Fibroblast of skin of back (primary cell): ENCODE data around the gene SDR9C7. TPM values are rescaled to one million over a fixed set of nuclear protein-coding genes. Genes with fewer than 3 reads are reported as not detected.
"Not testable (repeated sequence)": the region's sequence is repeated elsewhere in the genome, so short reads cannot be mapped to it uniquely, and the experiment has no call there.

Source experiments
- DNase-seq: peaks from one replicate; pipeline ENCODE4 v3.0.0-alpha.2; 2013
- polyA plus RNA-seq, 2 experiments: library from polyadenylated mRNA; unstranded; fragments of 120-200 nt; gene quantifications; one replicate each; pipeline ENCODE4 v1.2.1, GENCODE V29; 2013; ENCODE audit not compliant: insufficient read length in 2 of 2

The SDR9C7 gene
- not detected for polyA plus RNA-seq (2013, experiment 1 of 2; ENCODE audit: insufficient read length)
- not detected for polyA plus RNA-seq (2013, experiment 2 of 2; ENCODE audit: insufficient read length)

DNA sequence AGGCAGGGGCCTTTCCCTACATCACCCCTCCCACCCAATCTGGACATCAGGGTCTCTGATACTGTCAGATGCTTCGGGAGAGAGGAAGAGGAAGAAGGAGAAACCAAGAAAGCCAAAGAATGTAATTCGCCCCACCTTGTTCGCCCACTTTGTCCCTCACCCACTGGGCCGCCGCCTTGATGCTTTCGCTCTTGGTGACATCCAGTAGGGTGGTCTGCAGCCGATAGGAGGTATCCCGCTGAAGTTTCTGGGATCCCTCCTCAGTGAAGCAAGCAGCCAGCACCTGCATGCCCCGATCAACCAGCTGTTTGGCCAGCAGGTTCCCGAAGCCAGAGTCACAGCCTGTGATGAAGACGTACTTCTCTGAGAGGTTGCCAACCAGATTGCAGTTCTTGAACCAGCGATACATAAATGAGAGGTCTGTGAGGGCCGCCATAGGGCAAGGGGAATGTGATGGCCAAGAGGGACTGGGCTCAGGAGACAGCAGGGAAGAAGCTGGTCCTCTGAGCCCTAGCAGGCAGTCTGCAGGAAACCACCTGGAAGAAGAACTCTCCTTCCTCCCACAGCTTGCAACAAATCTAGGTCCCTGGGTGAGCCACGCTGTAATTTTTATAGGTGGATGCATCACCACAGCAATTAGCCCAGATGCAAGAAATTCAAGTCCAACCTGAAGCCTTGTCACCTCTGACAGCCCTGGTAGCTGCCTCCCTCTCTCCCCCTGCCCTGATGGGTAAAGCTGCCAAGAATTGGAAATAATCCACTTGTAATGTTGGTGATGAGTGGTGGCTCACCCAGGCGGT is at the start of gene SDR9C7:
SDR9C7 (minus strand) TSS at position 583 of the 800 bp plus-strand sequence; CDS start at position 436, 147 bp downstream.
- DNase-seq: no peak

DNA sequence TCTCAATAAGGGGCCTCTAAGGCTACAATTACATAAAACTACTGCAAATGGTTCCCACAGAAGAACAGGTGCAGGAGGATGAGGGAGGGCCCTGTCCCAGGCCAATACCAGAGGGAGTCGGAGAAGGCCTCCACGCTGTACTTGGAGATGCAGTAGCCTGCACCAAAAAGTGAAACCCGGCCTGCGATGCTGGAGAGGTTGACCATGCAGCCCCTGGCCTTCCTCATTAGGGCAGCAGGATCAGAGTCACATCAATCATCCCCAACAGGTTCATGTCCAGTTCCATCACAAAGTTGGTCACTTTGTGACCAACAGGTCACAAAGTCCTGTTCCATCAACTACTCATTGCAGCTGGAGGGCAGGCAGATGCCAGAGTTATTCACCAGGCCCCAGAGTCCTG is 49.2 kb upstream of the SDR9C7 start:
- DNase-seq: no peak

DNA sequence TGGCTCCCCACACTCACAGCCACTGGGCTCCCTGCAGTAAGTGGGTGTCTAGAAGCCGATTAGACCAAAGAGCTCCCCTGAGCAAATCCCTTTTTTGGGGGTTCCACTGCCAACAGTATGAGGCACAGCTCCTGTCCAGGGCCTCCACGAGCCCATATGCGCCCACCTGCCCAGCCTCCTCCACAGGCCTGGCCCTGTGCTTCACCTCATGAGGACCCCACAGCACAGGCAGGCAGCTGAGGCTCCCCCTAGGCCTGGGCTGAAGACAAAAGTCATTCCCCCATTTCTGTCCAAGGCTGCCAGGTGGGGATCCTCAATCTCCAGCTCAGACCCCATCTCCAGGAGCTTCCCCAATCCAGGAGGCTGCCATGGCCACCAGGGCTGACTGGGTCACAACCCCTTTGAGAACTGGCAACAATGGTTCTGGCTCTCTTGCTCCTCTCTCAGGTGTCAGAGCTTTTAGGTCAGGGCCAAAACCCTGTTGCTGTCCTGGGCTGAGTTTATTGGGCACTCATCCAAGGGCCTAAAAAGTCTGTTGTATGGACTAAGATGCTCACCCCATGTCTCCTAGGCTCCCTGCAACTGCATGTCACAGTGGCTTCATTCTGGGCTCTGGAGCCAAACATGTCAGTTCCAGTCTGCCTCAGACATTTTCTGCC is 48.5 kb upstream of the SDR9C7 start:
- not testable (repeated sequence) for DNase-seq

DNA sequence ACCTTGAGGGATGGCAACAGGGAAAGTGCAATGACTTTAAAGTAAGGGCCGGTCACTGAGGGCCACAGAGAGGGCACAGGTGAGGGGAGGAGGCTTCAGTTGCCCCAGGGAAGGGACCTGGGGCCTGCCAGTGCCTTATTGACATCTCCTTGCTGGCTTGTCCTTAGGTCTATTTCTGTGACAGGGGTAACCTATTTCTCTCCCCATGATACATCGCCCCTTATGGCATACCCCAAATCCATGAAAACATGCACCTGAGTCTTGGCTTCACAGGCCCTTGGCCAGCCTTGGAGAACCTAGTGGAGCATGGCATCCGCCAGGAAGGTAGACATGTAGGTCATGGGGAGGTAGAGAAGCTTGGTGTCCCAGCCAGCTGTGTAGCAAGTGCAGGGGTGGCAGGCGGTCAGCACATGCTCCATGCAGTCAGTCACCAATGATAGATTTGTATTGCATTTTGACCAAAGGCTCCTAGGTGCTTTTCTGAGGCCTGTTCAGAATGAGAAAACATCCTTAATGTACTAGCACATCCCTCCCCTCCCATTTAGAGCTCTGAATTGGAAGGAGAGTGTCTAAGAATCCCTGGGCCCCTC is 46.8 kb upstream of the SDR9C7 start:
- DNase-seq: no peak

DNA sequence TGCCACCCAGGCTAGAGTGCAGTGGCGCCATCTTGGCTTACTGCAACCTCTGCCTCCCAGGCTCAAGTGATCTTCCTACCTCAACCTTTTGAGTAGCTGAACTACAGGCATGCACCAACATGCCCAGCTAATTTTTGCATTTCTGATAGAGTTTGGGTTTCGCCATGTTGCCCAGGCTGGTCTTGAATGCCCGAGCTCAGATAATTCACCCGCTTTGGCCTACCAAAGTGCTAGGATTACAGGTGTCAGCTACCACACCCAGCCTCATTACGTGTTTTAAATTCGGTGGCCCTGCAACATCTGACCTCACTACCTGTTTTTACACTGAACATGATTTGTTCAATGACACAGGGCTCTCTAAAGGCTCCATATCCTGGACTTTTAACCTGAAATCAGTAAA is 46.1 kb upstream of the SDR9C7 start:
- no peak for DNase-seq

DNA sequence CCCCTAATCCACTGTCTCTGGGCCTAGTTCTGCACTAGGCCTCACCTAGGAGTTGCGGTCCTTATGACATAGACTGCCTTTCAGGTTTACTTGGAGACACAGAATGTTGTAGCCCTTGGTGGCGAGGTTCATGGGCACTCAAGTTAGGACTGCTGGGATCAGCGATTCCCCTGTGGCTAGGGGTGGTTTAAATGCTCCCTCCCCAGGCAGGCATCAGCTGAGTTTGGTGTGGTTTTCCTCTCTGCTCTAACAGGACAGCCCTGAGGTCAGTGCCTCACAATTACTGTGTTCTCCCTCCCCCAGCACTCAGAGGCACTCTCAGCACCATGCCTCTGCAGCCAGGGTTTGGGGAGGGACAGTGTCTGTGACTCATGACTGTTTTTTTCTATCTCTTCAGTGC is 45.4 kb upstream of the SDR9C7 start:
- DNase-seq: no peak

DNA sequence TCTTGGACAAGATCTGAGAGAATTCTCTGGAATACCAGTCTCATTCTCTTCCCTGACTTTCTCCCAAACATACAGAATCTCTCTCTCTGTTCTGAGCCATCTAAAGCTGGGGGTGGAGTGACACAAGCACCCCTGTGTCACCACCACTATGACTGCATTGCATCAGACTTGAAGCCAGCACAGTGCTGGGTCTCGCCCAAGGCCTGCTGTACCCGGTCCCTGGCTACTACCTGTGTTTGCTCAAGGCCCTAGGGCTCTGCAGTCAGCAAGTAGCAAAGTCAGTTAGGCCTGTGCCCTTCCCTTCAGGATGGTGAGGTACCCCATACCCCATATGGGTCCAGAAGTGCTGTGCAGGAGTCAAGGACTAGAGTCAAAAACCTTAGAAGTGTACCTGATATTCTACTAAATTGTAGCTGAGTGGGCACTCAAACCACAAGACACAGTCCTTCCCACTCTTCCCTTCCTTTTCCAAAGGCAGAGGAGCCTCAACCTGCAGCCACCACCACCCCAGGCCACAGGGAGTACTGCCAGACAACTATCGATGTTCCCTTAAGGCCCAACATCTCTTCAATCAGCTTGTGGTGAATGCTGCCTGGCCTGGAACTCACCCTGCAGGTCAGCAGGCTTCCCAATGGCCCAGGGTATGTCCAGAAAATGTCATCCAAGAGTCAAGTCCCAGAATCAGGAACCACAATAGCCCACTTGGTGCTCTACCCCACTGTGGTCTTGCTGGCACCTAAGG is 44.4 kb upstream of the SDR9C7 start:
- no peak for DNase-seq

DNA sequence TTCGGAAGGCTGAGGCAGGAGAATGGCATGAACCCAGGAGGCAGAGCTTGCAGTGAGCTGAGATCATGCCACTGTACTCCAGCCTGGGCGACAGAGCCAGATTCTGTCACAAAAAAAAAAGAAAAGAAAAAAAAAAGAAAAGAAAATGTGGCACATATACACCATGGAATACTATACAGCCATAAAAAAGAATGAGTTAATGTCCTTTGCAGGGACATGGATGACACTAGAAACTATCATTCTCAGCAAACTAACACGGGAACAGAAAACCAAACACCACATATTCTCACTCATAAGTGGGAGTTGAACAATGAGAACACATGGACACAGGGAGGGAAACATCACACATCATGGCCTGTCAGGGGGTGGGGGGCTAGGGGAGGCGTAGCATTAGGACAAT is 43.2 kb upstream of the SDR9C7 start:
- DNase-seq: not testable (repeated sequence)

DNA sequence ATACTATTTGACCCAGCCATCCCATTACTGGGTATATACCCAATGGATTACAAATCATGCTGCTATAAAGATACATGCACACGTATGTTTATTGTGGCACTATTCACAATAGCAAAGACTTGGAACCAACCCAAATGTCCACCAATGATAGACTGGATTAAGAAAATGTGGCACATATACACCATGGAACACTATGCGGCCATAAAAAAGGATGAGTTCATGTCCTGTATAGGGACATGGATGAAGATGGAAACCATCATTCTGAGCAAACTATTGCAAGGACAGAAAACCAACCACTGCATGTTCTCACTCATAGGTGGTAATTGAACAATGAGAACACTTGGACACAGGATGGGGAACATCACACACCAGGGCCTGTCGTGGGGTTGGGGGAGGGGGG is 40.0 kb upstream of the SDR9C7 start:
- DNase-seq: not testable (repeated sequence)

DNA sequence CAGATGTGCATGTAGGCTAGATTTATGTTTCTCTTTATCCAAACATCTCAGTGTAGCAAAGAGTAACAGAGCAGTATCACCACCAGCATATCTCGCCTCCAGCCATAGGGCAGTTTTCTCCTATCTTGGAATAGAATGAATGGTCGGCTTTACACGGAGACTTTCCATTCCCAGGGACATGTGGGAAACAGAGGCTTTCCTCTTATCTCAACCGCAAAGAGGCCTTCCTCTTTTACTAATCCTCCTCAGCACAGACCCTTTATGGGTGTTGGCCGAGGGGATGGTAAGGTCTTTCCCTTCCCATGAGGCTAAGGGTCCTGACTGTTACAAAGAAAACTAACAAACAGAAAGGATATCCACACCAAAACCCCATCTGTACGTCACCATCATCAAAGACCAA is 34.7 kb upstream of the SDR9C7 start:
- DNase-seq: not testable (repeated sequence)

DNA sequence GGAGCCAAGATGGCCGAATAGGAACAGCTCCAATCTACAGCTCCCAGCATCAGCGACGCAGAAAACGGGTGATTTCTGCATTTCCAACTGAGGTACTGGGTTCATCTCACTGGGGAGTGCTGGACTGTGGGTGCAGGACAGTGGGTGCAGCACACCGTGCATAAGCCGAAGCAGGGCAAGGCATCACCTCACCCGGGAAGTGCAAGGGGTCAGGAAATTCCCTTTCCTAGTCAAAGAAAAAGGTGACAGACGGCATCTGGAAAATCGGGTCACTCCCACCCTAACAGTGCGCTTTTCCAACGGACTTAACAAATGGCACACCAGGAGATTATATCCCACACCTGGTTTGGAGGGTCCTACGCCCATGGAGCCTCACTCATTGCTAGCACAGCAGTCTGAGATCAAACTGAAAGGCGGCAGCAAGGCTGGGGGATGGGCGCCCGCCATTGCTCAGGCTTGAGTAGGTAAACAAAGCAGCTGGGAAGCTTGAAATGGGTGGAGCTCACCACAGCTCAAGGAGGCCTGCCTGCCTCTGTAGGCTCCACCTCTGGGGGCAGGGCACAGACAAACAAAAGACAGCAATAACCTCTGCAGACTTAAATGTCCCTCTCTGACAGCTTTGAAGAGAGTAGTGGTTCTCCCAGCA is 31.9 kb upstream of the SDR9C7 start:
- not testable (repeated sequence) for DNase-seq

DNA sequence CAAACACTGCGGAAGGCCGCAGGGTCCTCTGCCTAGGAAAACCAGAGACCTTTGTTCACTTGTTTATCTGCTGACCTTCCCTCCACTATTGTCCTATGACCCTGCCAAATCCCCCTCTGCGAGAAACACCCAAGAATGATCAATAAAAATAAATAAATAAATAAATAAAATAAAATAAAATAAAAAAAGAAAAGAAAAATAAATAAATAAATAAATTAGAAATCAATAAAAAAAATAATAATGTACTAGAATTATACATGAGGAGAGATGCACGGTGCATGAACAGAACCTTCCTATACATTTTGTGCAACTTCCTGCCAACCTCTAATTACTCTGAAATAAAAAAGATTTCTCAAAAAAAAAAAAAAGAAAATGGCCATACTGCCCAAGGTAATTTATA is 30.9 kb upstream of the SDR9C7 start:
- not testable (repeated sequence) for DNase-seq

DNA sequence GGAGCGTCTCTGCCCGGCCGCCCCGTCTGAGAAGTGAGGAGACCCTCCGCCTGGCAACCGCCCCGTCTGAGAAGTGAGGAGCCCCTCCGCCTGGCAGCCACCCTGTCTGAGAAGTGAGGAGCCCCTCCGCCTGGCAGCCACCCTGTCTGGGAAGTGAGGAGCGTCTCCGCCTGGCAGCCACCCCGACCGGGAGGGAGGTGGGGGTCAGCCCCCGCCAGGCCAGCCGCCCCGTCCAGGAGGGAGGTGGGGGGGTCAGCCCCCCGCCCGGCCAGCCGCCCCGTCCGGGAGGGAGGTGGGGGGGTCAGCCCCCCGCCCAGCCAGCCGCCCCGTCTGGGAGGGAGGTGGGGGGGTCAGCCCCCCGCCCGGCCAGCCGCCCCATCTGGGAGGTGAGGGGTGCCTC is 29.3 kb upstream of the SDR9C7 start:
- not testable (repeated sequence) for DNase-seq

DNA sequence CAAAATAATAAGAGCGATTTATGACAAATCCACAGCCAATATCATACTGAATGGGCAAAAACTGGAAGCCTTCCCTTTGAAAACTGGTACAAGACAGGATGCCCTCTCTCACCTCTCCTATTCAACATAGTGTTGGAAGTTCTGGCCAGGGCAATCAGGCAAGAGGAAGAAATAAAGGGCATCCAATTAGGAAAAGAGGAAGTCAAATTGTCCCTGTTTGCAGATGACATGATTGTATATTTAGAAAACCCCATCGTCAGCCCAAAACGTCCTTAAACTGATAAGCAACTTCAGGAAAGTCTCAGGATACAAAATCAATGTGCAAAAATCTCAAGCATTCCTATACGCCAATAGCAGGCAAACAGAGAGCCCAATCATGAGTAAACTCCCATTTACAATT is 28.0 kb upstream of the SDR9C7 start:
- not testable (repeated sequence) for DNase-seq

DNA sequence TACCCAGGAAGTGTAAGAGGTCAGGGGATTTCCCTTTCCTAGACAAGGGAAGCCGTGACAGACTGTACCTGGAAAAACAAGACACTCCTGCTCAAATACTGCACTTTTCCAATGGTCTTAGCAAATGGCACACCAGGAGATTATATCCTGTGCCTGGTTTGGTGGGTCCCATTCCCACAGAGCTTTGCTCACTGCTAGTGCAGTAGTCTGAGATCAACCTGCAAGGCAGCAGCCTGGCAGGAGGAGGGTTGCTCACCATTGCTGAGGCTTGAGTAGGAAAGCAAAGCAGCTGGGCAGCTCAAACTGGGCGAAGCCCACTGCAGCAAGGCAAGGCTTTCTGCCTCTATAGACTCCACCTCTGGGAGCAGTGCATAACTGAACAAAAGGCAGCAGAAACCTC is 24.2 kb upstream of the SDR9C7 start:
- DNase-seq: no peak

DNA sequence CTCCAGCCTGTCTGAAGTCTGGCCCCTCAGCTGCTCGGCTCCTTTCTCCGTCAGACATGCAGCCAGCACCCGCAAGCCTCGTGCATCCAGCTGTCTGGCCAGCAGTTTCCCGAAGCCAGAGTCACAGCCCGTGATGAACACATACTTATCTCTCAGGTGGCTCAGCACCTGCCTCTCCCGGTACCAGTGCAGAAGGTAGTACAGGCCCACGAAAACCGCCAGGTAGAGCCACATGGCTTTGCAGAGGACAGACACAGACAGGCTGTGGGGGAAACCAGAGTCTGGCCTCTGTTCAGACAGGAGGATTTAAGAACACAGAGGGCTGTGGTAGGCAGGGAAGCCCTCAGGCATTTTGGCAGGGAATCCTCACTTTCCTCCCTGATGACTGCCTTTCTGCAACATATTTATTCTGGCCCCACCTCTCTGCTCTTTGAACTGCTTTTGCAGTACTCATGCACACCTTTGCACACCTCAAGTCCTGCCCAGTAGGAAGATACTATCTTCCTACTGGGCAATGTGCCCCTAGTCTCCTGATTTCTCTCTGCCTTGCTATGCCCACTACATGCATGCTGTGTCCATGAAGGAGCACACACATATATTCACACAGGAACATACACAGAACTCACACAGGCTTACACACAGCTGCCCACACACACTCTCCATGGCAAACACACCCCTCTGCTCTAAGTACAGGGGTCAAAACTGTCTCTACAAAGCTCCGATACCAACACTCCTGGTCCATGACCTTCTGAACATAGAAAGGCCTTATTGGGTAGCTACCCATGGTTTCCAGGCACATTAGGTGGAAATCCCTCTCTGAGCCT is 23.2 kb upstream of the SDR9C7 start, which contains the start of gene RDH16:
RDH16 (minus strand) TSS at position 380 of the 824 bp plus-strand sequence; CDS start at position 234, 146 bp downstream.
- no peak for DNase-seq

DNA sequence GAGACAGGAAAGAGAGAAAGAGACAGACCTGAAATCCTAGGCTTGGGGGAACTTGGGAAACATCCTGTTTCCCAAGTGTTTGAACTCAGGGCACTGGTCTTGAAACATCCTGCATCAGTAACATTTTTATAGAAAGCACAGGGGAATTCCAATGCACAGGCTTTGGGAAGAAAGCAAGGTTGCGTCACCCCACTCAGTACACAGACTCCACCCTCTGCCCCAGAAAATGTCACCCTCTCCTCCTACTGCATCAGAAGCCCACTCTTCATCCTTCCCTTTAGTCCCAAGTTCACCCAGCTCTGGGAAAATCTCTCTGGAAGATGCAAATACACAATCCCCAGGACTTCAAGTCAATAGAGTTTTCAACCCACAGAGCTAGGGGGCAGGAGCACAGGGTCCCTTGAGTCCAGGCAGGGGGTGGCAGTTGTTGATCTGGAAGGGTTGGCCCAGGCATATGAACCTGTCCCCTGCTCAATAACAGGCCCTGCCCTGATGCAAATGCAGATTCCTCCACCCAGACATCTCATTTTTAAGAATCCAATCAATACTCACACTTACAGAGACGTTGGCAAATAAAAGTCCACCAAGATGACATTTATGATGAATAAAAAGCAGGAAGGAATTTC is 21.5 kb upstream of the SDR9C7 start:
- DNase-seq: no peak

DNA sequence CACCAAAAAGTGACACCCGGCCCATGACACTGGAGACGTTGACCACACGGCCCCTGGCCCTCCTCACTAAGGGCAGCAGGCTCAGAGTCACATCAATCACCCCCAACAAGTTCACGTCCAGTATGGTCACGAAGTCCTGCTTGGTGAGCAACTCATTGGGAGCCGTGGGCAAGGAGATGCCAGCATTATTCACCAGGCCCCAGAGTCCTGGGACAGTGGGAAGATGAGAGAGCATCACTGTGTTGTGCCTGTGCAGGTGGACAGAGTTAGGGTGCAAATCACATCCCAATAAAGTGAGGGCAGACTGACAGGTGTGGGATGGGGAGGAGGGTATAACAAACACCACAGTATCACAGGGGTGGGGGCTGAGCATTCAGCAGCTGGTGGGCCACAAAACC is 20.7 kb upstream of the SDR9C7 start:
- DNase-seq: no peak

DNA sequence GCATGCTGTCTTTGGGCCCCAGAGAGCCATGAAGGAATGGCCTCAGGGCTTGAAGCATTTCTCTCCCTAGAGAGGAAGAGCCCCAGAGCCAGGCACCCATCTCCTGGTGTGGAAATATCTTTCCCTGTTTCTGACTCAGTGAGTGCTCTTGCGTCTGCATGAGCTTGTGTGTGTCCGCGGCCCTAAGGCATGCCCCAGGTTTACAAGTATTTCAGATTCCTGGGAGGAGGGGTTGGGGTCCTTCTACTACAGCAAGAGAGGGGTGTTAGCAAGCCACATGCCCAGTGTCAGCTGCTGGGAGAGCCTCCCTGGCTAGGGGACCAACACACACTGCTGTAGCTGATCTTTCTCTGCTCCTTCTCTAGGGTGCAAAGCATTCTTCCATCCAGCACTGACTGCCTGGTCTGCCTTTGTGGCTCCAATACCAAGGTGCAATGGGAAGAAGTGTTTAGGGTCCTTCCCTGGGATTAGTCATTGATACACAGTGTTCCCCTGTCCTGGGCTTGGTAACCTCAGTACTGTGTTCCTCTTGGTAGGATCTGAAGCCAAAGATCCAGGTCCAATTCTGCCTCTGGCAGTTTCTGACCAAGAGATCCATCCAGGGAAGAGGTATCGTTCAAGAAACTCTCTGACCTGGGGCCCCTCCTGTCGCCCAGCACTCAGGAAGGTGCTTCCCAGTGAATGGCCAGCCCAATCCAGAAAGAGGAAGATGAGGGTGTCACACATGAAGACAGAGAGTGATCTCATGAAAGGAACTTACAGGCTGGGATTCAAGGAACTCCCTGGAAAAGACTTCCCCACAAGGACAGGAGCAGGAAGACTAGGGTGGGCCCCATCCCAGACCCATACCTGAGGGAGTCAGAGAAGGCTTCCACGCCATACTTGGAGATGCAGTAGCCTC is 20.1 kb upstream of the SDR9C7 start:
- no peak for DNase-seq

DNA sequence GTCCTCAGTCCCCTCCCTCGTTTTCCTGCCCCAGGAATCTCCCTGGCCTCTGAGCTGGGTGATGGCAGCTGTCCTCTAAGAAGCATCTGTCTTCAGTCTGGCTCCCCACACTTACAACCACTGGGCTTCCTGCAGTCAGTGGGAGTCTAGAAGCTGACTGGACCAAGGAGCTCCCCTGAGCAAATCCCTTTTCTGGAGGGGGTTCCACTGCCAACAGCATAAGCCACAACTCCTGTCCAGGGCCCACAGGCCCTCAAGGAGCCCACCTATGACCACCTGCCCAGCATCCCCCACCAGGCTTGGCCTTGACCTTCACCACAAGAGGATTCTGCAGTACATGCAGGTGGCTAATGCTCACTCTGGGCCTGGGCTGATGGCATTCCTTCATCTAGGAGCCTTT is 19.1 kb upstream of the SDR9C7 start:
- no peak for DNase-seq
